Rectal smooth muscle tissue (tissue), 1 donor: ENCODE measurements around the gene RIIAD1.
"Not testable (repeated sequence)": the region's sequence is repeated elsewhere in the genome, so short reads cannot be mapped to it uniquely, and the experiment has no call there.

Experiments used
- H3K27ac ChIP-seq: one replicate; pipeline ENCODE4 v1.7.0; 2013; ENCODE audit warnings: low read depth, low read length, inconsistent platforms
- H3K27me3 ChIP-seq: one replicate; pipeline ENCODE4 v1.7.0; 2013; ENCODE audit warnings: low read length; ENCODE audit not compliant: control insufficient read depth, insufficient read depth
- H3K36me3 ChIP-seq: one replicate; pipeline ENCODE4 v1.7.0; 2013; ENCODE audit warnings: low read length; ENCODE audit not compliant: control insufficient read depth, insufficient read depth
- H3K4me1 ChIP-seq: one replicate; pipeline ENCODE4 v1.7.0; 2013; ENCODE audit warnings: low read length; ENCODE audit not compliant: control insufficient read depth, insufficient read depth
- H3K4me3 ChIP-seq: one replicate; pipeline ENCODE4 v1.7.0; 2013; ENCODE audit warnings: low read length
- H3K9ac ChIP-seq: one replicate; pipeline ENCODE4 v1.7.0; 2013; ENCODE audit warnings: low read length

Gene RIIAD1

DNA sequence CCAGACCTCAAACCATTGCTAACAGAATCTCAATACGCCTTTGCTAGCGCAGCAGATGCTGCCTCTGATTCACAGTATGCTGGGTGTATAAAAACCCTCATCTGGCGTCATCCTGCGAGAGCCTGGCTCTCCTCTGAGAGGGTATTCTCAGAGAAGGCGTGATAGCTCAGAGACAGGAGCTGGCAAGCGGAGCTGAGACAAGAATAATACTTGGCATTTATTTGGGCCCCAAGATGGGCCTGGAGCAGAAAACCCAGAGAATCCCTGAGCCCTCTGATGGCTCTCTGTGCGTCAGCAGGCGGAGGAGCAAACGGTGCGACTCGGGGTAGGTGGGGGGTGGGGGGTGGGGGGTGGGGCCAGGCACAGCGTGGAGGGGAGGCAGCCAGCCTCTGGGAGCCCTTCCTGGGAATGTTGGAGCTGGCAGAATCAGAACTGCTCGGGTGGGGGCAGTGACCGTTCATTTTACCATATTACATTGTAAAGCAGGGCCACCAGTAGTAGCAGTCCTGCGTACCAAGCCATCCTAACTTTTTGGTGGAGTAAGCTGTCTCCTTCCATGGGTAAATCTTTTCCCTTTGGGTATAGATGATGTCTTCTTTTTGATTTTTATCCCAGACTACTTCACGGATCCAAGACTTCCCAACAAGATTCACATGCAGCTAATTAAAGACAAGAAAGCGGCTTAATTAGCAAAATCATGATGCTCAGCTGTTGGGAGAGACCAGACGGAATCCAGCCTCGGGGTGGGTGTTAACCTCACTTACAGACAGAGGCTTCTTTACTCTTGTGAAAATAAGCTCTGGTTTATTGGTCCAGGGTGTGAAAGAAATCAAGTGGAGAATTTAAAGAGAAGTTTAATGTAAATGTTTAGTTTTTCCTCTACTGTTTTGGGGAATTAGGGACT, 7.1 kb downstream of the RIIAD1 start:
- H3K4me3 ChIP-seq = peak overlapping the region; percentile 32
- H3K4me1 ChIP-seq = peaks cover 4% of the 10 kb centered on the region
- H3K9ac ChIP-seq = no peak overlapping the region
- H3K27me3 ChIP-seq = no peaks in the 10 kb centered on the region
- no peaks in the 10 kb centered on the region for H3K36me3 ChIP-seq
- peak overlapping the region; percentile 80 for H3K27ac ChIP-seq

GRCh38 chr1:151729157-151729965, 8.0 kb downstream of the RIIAD1 start:
- Histone ChIP-seq H3K4me3 (no peak overlapping the region), H3K27me3 (no peaks in the 10 kb centered on the region), H3K27ac (no peak overlapping the region)

GRCh38 chr1:151729966-151730291, 8.6 kb downstream of the RIIAD1 start:
- no peaks in the 10 kb centered on the region for H3K27me3 ChIP-seq
- H3K27ac ChIP-seq = no peak overlapping the region
- H3K4me1 ChIP-seq = peaks cover 4% of the 10 kb centered on the region

More at GRCh38 chr1:151729157-151729965, 8.0 kb downstream of the RIIAD1 start:
- peaks cover 4% of the 10 kb centered on the region for H3K4me1 ChIP-seq
- no peak overlapping the region for H3K9ac ChIP-seq
- no peaks in the 10 kb centered on the region for H3K36me3 ChIP-seq

DNA sequence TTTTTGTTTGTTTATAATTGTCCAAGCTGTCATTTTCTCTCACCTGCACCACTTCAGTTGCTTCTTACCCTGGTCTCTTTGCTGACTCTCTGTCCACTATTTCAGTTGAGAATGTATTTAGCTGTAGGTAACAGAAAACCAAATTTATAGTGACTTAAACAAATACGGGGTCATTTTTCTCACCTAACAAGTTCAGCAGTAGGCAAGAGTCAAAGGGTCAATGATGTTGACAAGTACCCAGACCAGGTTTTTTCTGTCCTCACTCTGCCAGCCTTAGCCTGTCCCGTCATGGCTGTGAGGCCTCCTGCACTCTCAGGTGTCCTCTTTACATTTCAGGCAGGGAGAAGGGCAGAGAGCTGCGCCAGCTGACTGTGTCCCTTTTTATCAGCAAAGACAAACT, 11.8 kb downstream of the RIIAD1 start:
- Histone ChIP-seq H3K36me3 (no peaks in the 10 kb centered on the region), H3K9ac (no peak overlapping the region), H3K4me1 (no peaks in the 10 kb centered on the region), H3K27me3 (no peaks in the 10 kb centered on the region), H3K27ac (no peak overlapping the region), H3K4me3 (no peak overlapping the region)

More at GRCh38 chr1:151729966-151730291, 8.6 kb downstream of the RIIAD1 start:
- Histone ChIP-seq H3K9ac (no peak overlapping the region), H3K4me3 (no peak overlapping the region), H3K36me3 (no peaks in the 10 kb centered on the region)

DNA sequence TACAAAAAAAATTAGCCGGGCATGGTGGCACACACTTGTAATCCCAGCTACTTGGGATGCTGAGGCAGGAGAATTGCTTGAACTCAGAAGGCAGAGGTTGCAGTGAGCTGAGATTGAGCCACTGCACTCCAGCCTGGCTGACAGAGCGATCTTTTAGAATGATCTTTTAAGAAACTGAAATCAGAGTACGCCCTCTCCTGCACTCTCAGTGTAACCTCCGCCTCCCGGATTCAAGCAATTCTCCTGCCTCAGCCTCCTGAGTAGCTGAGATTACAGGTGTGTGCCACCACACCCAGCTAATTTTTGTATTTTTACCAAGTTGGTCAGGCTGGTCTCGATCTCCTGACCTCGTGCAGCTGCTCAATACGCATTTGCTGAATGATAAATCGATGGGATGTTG, 12.7 kb downstream of the RIIAD1 start:
- not testable (repeated sequence) for H3K27ac ChIP-seq, H3K4me1 ChIP-seq, H3K27me3 ChIP-seq, H3K36me3 ChIP-seq, H3K4me3 ChIP-seq, H3K9ac ChIP-seq

GRCh38 chr1:151737026-151737425, 15.7 kb downstream of the RIIAD1 start:
- H3K27ac ChIP-seq = no peak overlapping the region
- H3K27me3 ChIP-seq = no peaks in the 10 kb centered on the region
- H3K4me1 ChIP-seq = no peaks in the 10 kb centered on the region
- H3K9ac ChIP-seq = no peak overlapping the region
- no peak overlapping the region for H3K4me3 ChIP-seq
- H3K36me3 ChIP-seq = no peaks in the 10 kb centered on the region

- H3K4me1 ChIP-seq = no peaks in the 10 kb centered on the region
- no peak overlapping the region for H3K4me3 ChIP-seq
- no peaks in the 10 kb centered on the region for H3K36me3 ChIP-seq
- H3K27me3 ChIP-seq = no peaks in the 10 kb centered on the region
- no peak overlapping the region for H3K27ac ChIP-seq
- H3K9ac ChIP-seq = no peak overlapping the region
These were observed 16.2 kb downstream of the RIIAD1 start for GRCh38 chr1:151737479-151737878.

DNA sequence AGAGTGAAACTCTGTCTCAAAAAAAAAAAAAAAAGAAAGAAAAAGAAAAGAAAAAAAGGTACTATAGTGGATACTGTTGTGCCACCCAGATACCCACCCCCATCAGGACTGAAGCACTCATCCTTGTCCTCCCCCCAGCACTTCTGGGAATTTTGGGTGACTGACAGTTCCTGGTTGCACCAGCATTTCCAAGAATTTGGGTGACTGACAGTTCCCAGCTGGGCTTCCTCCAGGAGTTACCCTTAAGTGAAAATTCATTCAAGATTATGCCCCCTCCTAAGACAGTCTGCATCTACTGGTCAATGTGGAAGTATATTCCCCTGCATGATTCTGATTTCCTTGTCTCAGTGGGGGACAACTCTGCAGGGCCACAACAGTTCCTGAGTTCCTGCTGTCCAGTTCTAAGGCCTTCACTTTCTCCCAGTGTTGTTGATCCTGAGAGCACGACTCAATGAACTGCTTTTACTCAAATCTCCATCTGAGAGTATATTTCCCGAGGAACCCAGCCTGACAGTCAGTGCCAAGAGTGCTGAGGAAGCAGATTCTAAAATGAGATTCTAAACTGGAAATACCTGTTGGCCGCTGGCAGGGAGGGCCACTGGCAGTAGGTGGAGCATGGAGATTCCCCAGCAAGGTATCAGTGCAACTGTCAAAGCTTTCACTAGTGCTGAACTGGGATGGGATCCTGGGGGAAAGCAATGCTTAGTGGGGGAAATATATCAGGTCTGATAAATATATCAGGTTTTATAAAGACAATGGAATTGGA, 18.5 kb downstream of the RIIAD1 start:
- Histone ChIP-seq H3K27me3 (no peaks in the 10 kb centered on the region), H3K9ac (no peak overlapping the region), H3K4me3 (no peak overlapping the region), H3K27ac (no peak overlapping the region), H3K4me1 (no peaks in the 10 kb centered on the region), H3K36me3 (no peaks in the 10 kb centered on the region)

DNA sequence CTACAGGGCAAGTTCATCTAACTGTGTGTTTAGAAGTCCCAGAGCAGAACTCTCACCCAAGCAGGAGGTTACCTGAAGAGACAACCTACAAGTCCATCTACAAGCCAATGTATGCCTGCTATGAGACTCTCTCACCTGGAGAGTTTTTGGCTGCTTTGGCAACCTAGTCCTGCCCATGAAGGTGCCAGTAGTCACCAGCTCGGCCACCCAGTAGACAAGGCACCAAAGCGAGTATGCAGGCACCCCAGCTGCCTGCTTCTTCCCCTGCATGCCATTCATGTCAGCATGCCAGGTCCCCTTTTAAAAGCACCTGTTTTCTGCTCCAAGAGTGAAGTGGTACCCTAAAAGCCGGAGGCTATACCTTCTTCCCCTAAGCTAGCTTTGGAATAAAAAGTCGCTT, 20.2 kb downstream of the RIIAD1 start:
- no peaks in the 10 kb centered on the region for H3K27me3 ChIP-seq
- no peaks in the 10 kb centered on the region for H3K4me1 ChIP-seq
- H3K27ac ChIP-seq = no peak overlapping the region
- H3K9ac ChIP-seq = no peak overlapping the region
- no peak overlapping the region for H3K4me3 ChIP-seq
- no peaks in the 10 kb centered on the region for H3K36me3 ChIP-seq

DNA sequence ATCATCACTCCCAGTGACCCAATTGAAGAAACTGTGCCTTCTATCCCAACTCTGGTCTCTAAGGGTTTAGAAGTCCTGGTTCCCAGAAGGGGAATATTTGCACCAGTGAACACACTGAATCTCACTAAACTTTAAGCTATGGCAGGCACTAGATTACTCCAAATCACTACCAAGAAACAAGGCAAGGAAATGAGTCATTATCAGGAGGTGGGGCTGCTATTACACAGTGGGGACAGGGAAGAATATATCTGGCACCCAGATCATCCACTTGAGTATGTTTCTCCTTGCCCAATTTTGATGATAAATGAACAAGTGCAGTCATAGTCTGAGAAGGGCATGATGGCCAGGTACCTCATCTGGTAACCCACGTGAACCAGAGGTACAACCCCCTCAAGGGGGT, 35.0 kb downstream of the RIIAD1 start:
- Histone ChIP-seq H3K27me3 (no peaks in the 10 kb centered on the region), H3K9ac (no peak overlapping the region), H3K4me3 (no peak overlapping the region), H3K36me3 (peaks cover 14% of the 10 kb centered on the region), H3K4me1 (no peaks in the 10 kb centered on the region), H3K27ac (no peak overlapping the region)

- H3K4me1 ChIP-seq = peaks cover 5% of the 10 kb centered on the region
- H3K27ac ChIP-seq = no peak overlapping the region
- H3K36me3 ChIP-seq = peaks cover 20% of the 10 kb centered on the region
- no peak overlapping the region for H3K9ac ChIP-seq
- H3K27me3 ChIP-seq = no peaks in the 10 kb centered on the region
- no peak overlapping the region for H3K4me3 ChIP-seq
These were observed 37.9 kb downstream of the RIIAD1 start for GRCh38 chr1:151759241-151759640.
